Kidney (tissue), 14 donors: ENCODE results near the gene SEC14L2. TPM values are rescaled to one million over a fixed set of nuclear protein-coding genes. Genes with fewer than 3 reads are reported as not detected.

Experiments
- DNase-seq, 5 donors: peaks; one replicate each; pipeline ENCODE4 v3.0.0-alpha.2; 2013 to 2020
- FAIRE-seq: peaks from 2 replicates; lab custom pipeline; 2012; peaks lifted over from hg19 to GRCh38; lab: Jason Lieb, UNC
- H3K27ac ChIP-seq, 2 donors: one replicate each; pipeline ENCODE4 v1.7.0; 2013; ENCODE audit warnings: low read depth in 2 of 2, low read length in 2 of 2, inconsistent platforms in 1 of 2
- H3K27me3 ChIP-seq: one replicate; pipeline ENCODE4 v1.7.1; 2013; ENCODE audit warnings: low read length, inconsistent platforms; ENCODE audit not compliant: control insufficient read depth, insufficient read depth
- H3K36me3 ChIP-seq, 3 donors: one replicate each; pipeline versions ENCODE4 v1.7.0 to v1.7.1; 2013; ENCODE audit warnings: low read length in 3 of 3, control low read depth in 1 of 3, inconsistent platforms in 1 of 3; ENCODE audit not compliant: insufficient read depth in 3 of 3, control insufficient read depth in 2 of 3
- H3K4me1 ChIP-seq, 3 donors: one replicate each; pipeline versions ENCODE4 v1.7.0 to v1.7.1; 2013; ENCODE audit warnings: low read length in 3 of 3, inconsistent platforms in 1 of 3, low read depth in 1 of 3; ENCODE audit not compliant: control insufficient read depth in 2 of 3, insufficient read depth in 2 of 3
- H3K4me3 ChIP-seq, 3 donors: one replicate each; pipeline versions ENCODE4 v1.7.0 to v1.8.1; 2013; ENCODE audit warnings: low read length in 3 of 3, control low read depth in 1 of 3, inconsistent platforms in 1 of 3
- H3K9ac ChIP-seq, 3 donors: one replicate each; pipeline versions ENCODE4 v1.7.0 to v1.7.1; 2013; ENCODE audit warnings: low read length in 3 of 3, control low read depth in 1 of 3, inconsistent platforms in 1 of 3
- H3K9me3 ChIP-seq, 3 donors: one replicate each; pipeline versions ENCODE4 v1.7.0 to v1.7.1; 2013; ENCODE audit warnings: low read length in 3 of 3, control low read depth in 1 of 3, inconsistent platforms in 1 of 3; ENCODE audit not compliant: control insufficient read depth in 2 of 3, insufficient read depth in 1 of 3
- CTCF ChIP-seq: IDR thresholded peaks from 3 replicates; pipeline ENCODE4 v1.5.1; 2012; ENCODE audit warnings: mild to moderate bottlenecking, moderate library complexity, borderline replicate concordance; ENCODE audit not compliant: insufficient read depth; ENCODE audit errors: extremely low read depth
- intact Hi-C: fragments of 100-400 bp; cut with DNase I; formaldehyde crosslinking; loops from one replicate; pipeline ENCODE4 v1.11.1; 2022
- polyA plus RNA-seq: library from polyadenylated mRNA; stranded (reverse); fragments of 350-450 nt; fragmentation: Illumina TruSeq; extraction: RNeasy Lipid Tissue Mini Kit (QIAGEN cat#74804); gene quantifications from one replicate; pipeline ENCODE4 v1.2.3, GENCODE V29; 2014; ENCODE audit warnings: low read depth, low replicate concordance; ENCODE audit not compliant: insufficient read depth
- total RNA-seq: library from RNA; stranded (reverse); fragmentation: NEBNext Ultra II Directional; extraction: Animal tissue kit (Norgen Biotek cat#: 25700); gene quantifications from one replicate; pipeline ENCODE4 v1.2.1, GENCODE V29; 2021
- donor health status: control.
- donor health status: control.
- donor health status: control.
- donor health status: control.
- donor health status: control.
- donor health status: DM: yes; HTN: yes; CAD: no.
- donor health status: Normal renal cell carcinoma (clear cell type).

Gene SEC14L2
- total and polyA plus RNA-seq, 2 donors from 2014 or later, result 13.5 to 17.3 TPM

GRCh38 chr22:30436196-30436595, 39.4 kb downstream of the SEC14L2 start:
- no peak for FAIRE-seq
- no peaks in the 10 kb centered on the region for H3K36me3 ChIP-seq
- TF ChIP-seq CTCF, result no peak
- DNase-seq, result peak in 1 of 5 donors; percentile 26
- H3K4me3 ChIP-seq, result no peak overlapping the region
- no peaks in the 10 kb centered on the region for H3K27me3 ChIP-seq
- peak overlapping the region; percentile 43 to 85 for H3K27ac ChIP-seq
- intact Hi-C loops, result no loop called here
- peaks cover 0 to 3% (median 0%) of the 10 kb centered on the region in 3 donors for H3K4me1 ChIP-seq
- H3K9ac ChIP-seq, result no peak overlapping the region
- H3K9me3 ChIP-seq, result no peaks in the 10 kb centered on the region

GRCh38 chr22:30438559-30438958, 41.7 kb downstream of the SEC14L2 start:
- TF ChIP-seq CTCF, result no peak

GRCh38 chr22:30439226-30439625, 42.4 kb downstream of the SEC14L2 start:
- Histone ChIP-seq H3K4me3 (no peak overlapping the region), H3K27me3 (no peaks in the 10 kb centered on the region), H3K27ac (no peak overlapping the region), H3K9me3 (no peaks in the 10 kb centered on the region), H3K4me1 (no peaks in the 10 kb centered on the region), H3K36me3 (no peaks in the 10 kb centered on the region), H3K9ac (no peak overlapping the region)
- intact Hi-C loops, result no loop called here
- no peak for TF ChIP-seq CTCF
- FAIRE-seq (no peak), DNase-seq (peak in 1 of 5 donors; percentile 10)

More at GRCh38 chr22:30438559-30438958, 41.7 kb downstream of the SEC14L2 start:
- Histone ChIP-seq H3K9me3 (no peaks in the 10 kb centered on the region), H3K4me3 (no peak overlapping the region), H3K27me3 (no peaks in the 10 kb centered on the region), H3K36me3 (no peaks in the 10 kb centered on the region), H3K27ac (no peak overlapping the region), H3K9ac (no peak overlapping the region), H3K4me1 (no peaks in the 10 kb centered on the region)
- intact Hi-C loops, result no loop called here
- peak in 1 of 5 donors; percentile 26 for DNase-seq
- FAIRE-seq, result no peak

GRCh38 chr22:30439836-30440235, 43.0 kb downstream of the SEC14L2 start:
- FAIRE-seq (no peak), DNase-seq (peak in 1 of 5 donors; percentile 35)
- intact Hi-C loops, result no loop called here
- H3K4me1 ChIP-seq, result no peaks in the 10 kb centered on the region
- no peak overlapping the region for H3K27ac ChIP-seq
- H3K27me3 ChIP-seq, result no peaks in the 10 kb centered on the region
- H3K9ac ChIP-seq, result no peak overlapping the region
- no peaks in the 10 kb centered on the region for H3K9me3 ChIP-seq
- TF ChIP-seq CTCF, result no peak
- H3K4me3 ChIP-seq, result no peak overlapping the region
- no peaks in the 10 kb centered on the region for H3K36me3 ChIP-seq
